GM21381 (cell line): Measurements from ENCODE around the gene TRAF3IP3.
A peak's percentile ranks its signal among the peaks of the same experiment; 100 is the strongest.
"Not testable (repeated sequence)": the region's sequence is repeated elsewhere in the genome, so short reads cannot be mapped to it uniquely, and the experiment has no call there.

Experiments
- ATAC-seq: cut with Tn5 transposase; IDR thresholded peaks from one replicate; pipeline ENCODE4 v1.9.1; 2021; ENCODE audit warnings: mild to moderate bottlenecking, moderate library complexity; ENCODE audit not compliant: unreplicated experiment

The TRAF3IP3 gene

DNA sequence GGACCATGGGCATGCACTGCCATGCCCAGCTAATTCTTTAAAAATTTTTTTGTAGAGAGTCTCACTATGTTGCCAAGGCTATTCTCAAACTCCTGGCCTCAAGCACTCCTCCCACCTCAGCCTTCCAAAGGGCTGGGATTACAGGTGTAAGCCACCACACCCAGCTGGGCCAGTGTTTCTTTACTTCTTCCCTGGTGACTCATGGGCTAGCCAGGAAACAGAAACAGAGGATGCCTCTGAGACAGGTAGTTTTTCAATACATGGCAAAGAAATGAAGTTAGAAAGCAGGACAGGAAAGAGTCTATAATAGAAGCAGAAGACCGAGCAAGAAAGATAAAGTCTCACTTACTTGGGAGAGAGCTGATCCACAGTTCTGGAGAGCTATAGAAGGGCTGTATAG is 36.1 kb downstream of the TRAF3IP3 start:
- no peak for ATAC-seq

DNA sequence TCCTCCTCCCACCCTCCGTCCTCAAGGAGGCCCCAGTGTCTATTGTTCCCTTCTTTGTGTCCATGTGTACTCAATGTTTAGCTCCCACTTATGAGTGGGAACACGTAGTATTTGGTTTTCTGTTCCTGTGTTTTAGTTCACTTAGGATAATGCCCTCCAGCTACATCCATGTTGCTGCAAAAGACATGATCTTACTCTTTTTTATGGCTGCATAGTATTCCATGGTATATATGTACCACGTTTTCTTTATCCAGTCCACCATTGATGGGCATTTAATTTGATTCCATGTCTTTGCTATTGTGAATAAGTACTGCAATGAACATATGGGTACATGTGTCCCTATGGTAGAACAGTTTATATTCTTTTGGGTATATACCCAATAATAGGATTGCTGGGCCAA is 37.9 kb downstream of the TRAF3IP3 start:
- ATAC-seq: not testable (repeated sequence)

DNA sequence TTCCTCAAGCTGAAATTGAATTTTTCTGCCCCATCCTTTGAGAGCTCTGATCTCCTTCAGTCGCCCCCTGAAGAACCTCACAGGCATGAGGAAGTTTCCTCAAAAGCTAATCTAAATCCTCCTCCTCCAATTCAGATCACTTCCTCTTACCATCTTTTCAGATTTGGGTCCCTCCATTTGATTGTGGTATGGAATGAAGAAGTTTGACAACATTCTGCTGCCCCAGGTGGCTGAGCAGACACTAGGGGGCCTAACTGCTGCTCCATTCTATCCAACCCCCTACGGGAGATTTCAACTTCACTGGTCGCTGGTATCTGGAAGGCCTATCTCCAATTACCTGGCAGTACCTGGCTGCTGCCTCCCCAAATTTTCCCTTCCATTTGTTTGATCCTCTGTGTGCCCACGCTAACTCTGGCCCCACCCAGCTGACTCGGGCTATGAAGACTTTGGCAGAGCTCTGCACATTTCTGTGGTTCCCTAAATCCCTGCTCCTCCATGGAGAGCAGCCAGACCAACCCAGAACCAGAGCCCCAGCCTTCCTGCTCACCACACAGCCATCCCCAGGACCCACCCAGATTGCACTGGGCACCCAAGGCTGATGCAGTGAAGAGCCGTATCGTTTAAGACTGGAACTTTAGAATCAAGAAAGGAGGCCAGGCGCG is 42.3 kb downstream of the TRAF3IP3 start:
- no peak for ATAC-seq

DNA sequence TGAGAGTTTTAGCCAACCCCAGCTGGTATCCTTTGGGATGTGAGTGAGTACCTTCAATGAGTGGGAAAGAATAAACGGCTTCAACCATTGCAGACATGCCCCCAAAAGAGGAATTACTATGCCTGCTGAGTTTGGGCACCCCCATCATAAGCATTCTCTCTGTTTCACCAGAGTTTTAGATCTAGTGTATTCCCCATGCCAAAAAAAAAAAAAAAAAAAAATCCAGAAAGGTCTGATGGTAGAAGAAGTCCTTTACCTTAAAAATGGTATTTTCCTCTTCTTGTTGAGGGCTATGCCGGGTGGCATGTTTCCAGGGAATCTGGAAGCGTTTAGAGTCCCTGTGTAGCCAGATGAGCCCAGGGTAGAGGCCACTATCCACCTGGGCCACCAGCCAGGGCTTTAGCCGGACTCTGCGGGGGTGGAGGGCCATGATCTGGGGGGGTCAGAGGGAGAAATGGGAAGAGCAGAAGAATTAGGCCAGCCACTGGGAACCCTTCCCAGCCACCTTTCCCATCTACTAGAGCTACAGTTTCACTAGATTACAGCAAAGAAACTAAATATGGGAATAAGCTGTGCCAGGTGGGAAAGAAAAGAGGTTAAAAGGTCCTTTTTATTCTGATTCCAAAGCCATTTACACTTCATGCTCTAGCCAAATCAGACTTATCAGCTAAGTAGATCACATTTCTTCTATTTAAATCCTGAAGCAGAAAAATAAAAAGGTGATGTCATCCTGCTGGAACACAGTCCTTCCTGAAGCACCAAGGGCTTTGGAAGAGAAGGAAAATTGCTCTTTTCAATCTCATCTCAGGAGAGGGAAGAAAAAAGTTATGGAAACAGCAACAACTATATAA is 45.4 kb downstream of the TRAF3IP3 start:
- no peak for ATAC-seq

DNA sequence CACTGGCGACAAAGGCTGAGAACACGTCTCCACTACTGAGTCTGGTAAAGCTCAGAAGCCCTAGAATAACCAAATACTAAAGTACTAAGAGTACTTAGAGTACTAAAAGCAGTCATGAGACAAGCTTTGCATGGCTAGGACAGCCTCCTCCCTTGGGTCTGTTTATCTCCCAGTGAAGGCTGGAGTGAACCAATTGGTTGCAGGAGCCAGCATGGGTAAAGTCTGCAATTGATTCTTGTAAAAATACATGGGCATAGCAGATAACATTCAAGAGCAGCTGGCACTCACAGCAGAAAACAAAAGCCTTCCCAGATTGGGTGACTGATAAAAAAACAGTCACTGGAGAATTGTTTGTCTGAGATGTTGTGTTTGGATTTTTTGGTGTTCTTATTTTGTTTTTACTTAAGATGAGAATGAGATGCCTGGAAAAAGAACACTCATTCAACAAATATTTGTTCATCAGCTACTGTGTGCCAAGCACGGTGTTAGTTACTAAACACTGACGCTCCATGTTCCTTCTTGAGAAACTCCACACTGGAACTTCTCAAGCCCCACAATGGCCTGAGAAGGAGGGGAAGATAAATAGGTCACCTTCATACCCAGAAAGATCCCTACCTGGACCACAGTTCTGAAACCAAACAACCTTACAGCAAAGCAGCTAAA is 46.4 kb downstream of the TRAF3IP3 start:
- ATAC-seq: no peak

DNA sequence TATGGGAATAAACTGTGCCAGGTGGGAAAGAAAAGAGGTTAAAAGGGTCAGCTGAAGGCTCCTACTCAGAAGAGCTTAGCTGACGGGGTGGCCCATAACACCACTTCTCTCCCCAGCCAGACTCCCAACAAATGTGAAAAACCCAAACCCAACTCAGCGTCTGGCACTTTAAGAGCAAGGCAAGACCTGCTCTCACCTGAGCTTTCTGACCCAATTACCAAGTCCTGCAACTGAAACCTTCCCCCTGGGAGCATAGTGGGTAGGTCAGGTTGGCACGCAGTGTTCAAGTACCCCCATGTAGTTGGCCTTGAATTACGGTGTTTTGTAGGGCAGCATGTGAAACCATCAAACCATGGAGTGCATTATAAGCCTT is 46.9 kb downstream of the TRAF3IP3 start:
- ATAC-seq: no peak

DNA sequence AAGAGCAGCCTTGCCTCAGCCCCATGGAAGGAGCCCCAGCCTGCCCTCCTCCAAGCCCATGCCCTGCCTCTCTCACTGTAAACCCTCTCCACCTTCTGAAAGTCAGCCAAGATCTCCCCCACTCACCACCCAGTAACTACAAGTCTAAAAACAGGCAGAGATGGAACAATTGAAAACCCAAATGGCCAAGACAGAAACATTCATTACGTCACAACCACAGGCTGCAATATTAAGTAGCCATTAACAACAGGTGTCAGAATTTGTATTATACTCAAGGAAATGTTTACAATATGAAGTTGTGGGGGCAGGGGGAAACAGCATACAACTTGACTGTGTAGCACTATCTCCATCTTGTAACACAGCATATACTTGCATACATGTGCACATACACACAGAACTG is 47.7 kb downstream of the TRAF3IP3 start:
- no peak for ATAC-seq

DNA sequence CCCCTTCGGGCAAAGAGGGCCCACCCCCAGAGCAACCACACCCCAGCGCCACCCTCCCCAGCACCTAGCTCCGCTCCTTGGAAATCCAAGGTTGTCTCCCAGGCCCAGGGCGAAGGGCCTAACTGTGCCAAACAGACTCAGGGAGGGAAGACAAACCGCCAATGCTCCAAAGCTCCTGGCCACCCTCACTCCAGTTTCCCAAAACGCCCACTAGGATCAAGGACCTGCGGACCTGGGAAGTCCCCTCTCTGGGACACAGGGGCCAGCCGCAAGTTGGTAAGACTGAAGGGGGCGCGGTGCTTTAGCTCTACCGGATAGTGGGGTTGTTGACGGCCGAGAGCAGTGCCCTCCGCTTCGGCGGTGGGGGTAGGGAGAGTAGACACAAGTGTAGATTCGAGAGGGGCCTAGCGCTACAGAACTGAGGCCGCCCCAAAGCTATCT is 49.5 kb downstream of the TRAF3IP3 start:
- ATAC-seq: no peak

DNA sequence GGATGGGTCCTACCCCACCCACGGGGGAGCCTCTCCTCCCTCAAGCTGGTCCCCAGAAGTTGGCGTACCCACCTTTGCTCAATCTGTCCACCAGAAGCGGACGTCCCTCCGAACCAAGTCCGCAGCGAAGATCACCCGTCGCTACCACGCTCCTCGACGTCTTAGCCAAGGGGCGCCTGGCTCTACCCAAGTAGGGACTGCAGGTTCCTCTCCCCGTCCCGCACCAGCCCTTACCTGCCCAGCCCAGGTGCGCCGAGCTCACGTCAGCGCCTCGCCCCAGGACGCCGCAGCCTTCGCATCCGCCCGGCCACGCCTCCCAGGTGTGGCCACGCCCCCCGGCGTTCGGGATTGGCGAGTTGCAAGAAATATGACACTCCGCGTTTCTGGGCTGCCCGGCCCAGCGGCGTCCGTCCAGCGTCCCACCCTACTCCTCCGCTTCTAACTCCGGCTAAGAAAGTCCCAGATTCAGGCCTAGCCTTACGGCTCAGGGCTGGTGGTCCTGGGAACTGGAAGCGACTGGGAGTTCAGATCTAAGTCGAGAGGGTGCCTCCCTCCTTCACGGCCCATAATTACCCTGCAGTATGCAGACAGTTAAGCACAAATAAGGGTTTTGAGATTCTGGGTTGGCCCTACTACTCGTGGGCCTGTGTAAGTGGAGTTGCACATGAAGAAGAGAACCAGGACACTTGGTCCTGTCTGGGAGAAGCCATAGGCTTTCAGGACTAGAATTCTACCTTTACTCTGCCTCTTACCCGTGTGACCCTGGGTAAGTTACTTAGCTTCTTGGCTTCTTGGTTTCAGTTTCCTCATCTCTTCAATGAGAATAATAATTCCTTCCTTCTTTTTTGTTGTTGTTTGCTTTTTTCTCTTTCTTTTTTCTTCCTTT is 50.3 kb downstream of the TRAF3IP3 start, which contains the start of gene IRF6:
Gene IRF6, minus strand, starts transcription at position 268 of the 886 bp plus-strand sequence. CDS start 4,729 bp downstream, outside the sequence.
- peak; percentile 89 for ATAC-seq

DNA sequence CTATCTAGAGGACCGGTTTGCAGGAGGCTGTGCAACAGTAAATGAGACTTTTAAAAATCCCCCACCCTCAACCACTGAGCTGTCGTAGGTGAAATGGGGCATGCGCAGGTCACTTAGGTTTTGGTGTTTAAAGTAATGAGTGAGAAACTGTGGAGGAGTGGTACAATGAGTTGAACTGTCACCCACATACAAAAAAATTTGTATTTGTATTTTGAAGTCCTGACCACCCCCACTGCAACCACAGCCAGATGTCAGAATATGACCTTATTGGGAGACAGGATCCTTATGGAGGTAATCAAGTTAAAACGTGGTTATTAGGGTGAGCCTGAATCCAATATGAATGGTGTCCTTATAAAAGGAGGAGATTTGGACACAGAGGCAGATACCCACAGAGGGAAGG is 51.7 kb downstream of the TRAF3IP3 start:
- no peak for ATAC-seq

DNA sequence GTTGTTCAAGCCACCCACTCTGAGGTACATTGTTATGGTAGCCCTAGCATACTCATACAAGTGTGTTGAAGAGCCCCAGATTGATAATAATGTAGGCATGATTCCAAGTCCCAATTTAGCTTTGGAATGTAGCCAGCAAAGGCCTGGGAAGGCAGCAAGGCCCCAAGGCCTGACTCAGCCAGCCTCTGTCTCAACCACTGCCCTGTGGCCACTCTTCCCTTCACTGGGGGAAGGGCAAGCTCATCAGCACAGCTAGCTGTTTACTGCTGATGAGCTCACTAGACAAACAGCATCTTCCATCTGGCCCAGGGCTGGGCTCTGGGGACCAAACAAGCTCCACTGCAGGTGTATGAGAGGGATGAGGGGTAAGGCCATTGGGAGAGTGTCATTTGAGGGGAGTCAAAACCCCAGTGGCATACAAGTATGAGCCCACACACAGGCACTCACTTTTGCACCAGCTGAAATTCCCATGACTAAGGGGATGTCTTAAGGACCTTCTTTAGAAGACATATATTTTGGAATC is 52.3 kb downstream of the TRAF3IP3 start:
- ATAC-seq: no peak

DNA sequence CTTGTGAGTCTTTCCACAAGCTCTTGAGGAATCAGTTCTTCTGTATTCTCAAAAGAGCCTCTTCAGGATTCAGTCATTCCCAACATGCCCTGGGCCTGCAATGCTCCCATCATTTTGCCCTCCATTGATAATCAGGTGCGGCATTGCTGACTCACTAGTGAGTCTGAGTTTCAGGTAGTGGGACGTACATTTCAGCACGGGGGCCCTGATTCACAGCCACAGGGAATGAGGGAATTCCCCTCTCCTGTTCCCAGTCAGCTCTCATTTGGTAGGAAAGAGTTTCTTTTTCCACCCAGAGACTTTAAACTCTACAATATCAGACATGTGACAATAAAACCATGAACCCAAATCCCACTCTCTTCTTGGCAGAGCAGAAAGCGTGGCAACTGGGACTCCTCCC is 53.8 kb downstream of the TRAF3IP3 start:
- no peak for ATAC-seq

DNA sequence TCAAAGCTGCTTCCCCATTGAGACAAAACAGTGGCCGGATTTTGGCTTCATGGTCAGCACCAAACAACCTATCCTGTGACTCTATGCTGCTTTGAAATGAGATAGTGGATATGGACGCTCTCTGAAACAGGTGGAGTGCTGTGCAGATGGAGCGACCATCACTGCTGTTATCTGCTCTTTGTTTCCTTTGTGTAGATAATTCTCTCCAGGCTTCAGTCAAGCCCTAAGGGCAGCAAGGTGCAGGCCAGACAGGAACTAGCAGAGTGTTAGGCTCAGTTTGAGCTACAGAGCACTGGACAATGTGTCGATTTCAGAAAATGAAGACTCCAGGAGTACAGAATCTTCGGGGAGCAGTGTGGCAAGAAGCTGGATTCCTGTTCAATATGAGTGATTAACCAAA is 54.9 kb downstream of the TRAF3IP3 start:
- ATAC-seq: no peak

DNA sequence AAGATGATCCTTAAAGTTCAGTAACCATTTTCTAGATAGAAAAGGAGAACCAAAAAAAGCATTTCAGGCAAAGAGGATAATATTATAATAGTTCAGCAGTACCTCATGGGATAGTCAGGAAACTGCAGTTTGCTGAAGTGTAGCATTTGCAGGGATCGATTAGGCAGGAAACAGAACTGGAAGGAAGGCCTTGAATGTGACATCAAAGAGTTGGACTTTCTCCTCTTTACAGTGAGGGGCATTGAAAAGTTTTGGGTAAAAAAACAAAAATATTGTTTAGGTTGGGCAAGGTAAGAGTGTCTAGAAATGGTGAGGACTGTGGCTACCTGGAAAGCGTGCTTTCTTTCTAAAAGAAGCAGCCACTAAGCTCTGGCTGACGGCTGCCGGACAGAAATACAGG is 58.0 kb downstream of the TRAF3IP3 start:
- no peak for ATAC-seq

DNA sequence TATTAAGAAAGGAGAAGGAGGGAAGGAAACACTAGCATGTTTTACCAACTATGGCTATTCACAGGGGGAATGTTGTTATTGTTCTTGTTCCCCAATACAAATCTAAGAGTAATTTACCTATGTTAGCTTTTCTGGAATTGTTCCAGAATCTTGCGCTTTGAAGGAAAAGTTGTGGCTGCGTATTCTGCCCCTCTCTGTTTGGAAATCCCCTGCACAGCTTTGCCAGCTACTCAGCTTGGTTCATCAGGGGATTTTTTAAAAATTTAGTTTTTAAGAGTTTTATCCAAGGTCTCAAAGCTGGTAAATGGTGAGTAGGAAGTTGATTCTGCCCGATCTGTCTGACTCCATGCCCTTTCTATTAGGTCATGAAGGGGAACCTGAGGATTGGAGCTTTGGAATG is 59.6 kb downstream of the TRAF3IP3 start:
- no peak for ATAC-seq

DNA sequence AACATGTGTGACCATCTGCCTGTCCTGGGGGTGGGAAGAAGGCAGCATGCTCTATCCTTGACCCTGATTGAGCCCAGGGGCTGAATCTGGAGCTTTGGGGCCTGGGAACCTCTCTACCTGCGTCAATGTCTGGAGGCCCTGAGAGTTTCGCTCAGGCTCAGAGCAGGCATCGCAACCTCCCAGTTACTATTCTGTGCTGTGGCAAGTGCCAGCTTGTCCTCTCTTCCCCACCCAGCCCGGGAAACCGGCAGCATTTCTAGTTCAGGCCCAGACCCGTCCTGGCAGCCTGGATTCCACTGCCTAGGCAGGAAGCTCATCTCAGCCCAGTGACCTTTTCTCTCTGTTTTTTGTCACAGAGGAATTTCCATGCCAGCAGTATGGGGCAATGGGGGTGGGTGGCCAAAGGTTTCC is 60.1 kb downstream of the TRAF3IP3 start:
- ATAC-seq: no peak

DNA sequence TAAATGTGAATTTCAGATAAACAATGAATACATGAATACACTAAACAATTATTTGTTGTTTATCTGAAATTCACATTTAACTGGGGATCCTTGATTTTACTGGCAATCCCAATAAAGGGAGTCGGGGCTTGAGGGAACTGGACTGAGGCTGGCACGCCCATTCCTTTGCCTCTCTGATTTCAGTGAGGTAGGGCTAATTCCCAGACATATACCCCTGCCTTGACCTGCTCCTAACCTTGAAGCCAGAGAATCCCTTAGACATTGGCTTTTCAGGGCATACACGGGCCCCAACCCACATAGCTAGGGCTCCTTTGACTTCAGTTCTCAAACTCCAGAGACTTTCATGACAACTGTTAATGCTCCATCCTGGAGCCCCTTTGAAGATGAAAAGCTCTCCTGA is 61.1 kb downstream of the TRAF3IP3 start:
- no peak for ATAC-seq

DNA sequence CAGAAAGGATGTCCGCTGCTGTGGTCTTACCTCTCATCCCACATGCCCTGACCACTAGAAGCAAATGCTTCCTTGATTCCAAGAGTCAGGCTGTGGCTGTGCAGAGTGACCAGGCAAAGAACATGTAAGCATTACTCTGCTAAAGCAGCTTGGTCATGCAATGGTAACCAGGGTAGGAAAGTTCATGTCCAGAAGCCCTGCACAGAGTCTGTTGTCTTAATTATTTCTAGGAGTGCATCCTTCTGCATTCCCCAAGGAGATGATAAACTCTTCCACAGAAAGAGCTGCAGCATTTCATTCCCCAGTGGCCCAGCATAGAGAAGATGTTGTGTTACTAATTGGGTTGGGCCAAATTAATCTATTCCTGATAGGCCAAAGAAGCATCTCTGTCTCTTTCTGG is 61.8 kb downstream of the TRAF3IP3 start:
- ATAC-seq: no peak

DNA sequence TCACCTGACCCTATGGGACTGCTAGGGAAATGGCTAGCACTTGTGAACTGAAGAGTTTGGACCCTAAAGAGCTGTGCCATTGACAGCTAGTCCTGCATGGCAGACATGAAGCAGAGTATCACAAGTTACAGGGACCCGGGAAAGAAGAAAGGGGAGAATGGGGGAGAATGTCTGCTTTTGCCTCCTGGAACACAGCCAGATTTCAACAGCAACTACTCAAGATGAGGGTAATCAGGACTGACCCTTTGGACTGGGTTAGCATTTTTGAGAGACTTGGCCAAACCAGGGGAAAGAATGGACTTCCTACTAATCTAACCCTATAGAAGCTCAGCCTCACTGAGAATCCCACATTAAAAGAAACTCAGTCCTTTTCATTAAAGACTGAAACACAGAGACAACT is 63.2 kb downstream of the TRAF3IP3 start:
- no peak for ATAC-seq

DNA sequence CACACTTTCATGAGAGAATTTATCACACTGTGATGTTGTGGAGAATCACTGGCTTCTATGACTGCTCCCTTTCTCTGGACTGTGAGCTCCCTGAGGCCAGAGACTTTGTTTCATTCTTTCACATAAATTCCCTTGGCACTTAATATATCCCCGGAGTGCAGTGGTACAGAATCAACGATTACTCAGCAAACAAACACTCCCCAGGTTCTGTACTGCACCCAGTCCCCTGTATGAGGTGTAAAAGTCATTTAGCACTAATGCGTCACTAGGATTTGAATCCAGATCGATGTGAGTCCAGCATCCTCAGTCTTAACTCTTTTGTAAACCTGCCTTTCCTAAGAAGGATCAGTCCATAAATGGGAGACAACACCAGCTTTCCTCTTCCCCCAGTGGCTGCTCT is 65.1 kb downstream of the TRAF3IP3 start:
- no peak for ATAC-seq

DNA sequence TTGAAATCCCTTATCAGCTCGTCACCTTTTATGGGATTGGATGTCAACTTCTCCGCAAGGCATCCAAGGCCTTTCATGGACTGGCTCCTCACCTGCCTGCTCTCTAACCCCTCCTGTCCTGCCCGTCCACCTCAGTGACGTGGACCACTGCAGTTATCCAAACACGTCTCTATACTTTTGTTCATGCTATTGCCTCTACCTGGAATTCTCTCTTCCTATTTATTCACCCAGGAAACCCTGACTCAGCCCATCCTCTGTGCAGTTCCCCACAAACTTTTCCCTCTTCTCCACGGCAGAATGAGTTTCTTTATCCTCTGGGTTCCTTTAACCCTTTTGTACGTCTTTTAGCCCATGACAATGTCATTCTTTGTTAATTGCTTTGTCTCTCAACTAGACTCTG is 66.9 kb downstream of the TRAF3IP3 start:
- no peak for ATAC-seq
